GM12801 (cell line): Measurements from ENCODE around the gene PSMG1.

ENCODE experiments used
- CTCF ChIP-seq: IDR thresholded peaks from one replicate; pipeline ENCODE4 v1.5.1; 2011; ENCODE audit warnings: control low read depth; ENCODE audit not compliant: insufficient read length; ENCODE audit errors: extremely low read depth

Gene PSMG1

GRCh38 chr21:39197448-39198233, 14.4 kb upstream of the PSMG1 start:
- no peak for TF ChIP-seq CTCF

- TF ChIP-seq CTCF: no peak
These were observed 13.6 kb upstream of the PSMG1 start for GRCh38 chr21:39196838-39197237.

GRCh38 chr21:39196310-39196709, 13.1 kb upstream of the PSMG1 start:
- no peak for TF ChIP-seq CTCF

- TF ChIP-seq CTCF: no peak
These were observed 10.1 kb upstream of the PSMG1 start for GRCh38 chr21:39193380-39193779.

DNA sequence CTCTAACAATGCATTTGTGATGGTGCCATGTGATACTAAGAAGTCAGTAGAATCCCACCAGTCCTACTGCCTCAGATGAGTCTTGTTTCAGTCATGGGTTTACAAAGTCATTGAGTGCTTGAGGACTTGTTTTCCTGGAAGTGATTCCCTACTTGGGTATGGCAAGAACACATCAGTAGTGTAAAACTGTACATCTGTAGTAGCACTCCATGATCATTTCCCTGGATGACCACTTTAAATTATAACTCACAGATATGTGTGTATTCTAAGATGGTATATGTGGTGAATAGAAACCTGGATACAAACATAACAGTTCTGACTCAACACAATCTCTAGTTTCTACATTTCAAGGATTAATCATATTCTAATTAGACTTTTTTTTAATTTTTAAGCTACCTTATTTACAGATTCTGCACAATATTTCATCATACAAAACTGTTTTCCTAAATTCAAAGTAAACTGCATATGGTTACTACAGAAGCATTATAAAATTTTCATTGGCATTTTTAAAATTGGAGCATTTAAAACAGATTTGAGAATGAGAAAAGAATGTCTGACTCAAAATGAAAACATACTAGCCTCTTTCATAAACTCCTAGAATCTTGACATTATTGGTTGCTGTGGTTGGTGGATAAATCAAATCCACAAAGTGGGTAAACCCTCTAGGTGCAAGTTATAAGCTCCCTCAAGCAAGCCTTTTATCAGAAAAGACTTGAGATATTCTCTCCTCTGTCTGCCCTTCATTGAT, 6.8 kb upstream of the PSMG1 start:
- no peak for TF ChIP-seq CTCF

- no peak for TF ChIP-seq CTCF
These were observed 5.4 kb upstream of the PSMG1 start for GRCh38 chr21:39188521-39189139.

DNA sequence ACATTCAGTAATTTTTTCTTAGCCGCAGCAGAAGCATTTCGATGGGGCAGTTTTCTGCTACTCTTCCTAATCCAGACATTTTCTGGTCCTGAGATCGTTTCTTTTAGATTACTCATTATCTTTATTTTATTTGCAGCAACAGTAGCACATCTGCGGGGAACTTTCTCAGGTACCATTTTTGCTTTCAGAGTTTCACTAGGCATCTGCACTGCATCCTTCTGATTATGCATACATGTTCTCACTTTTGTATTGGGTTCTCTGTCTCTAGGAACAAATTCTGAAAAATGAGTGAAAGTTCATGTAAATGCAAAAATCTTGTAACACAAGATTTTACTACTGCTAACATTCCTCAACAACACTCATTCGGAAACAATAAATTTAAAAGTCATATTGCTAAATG, 3.9 kb upstream of the PSMG1 start:
- no peak for TF ChIP-seq CTCF
